Liver (tissue), 9 donors: ENCODE results near the gene CCDC191. TPM values are rescaled to one million over a fixed set of nuclear protein-coding genes. Genes with fewer than 3 reads are reported as not detected.

Source experiments
- DNase-seq: peaks from one replicate; pipeline ENCODE4 v3.0.0-alpha.2; 2017; ENCODE audit warnings: low spot score
- H3K27ac ChIP-seq, 2 donors: one replicate each; pipeline ENCODE4 v1.7.0; 2013; ENCODE audit warnings: inconsistent platforms in 2 of 2, low read length in 2 of 2, control low read depth in 1 of 2, low read depth in 1 of 2, mild to moderate bottlenecking in 1 of 2
- H3K27me3 ChIP-seq, 4 donors: one replicate each; pipeline versions ENCODE4 v1.6.1 to v1.7.0; 2013; ENCODE audit warnings: low read length in 3 of 4, inconsistent platforms in 1 of 4, mild to moderate bottlenecking in 1 of 4, moderate library complexity in 1 of 4; ENCODE audit not compliant: control insufficient read depth in 4 of 4, insufficient read depth in 4 of 4
- H3K36me3 ChIP-seq, 4 donors: one replicate each; pipeline versions ENCODE4 v1.6.1 to v1.7.0; 2013; ENCODE audit warnings: low read length in 3 of 4, mild to moderate bottlenecking in 3 of 4, low read depth in 1 of 4, moderate library complexity in 1 of 4; ENCODE audit not compliant: control insufficient read depth in 4 of 4, insufficient read depth in 3 of 4
- H3K4me1 ChIP-seq, 4 donors: one replicate each; pipeline versions ENCODE4 v1.6.1 to v1.7.0; 2013; ENCODE audit warnings: low read length in 3 of 4, mild to moderate bottlenecking in 3 of 4, moderate library complexity in 1 of 4; ENCODE audit not compliant: control insufficient read depth in 4 of 4, insufficient read depth in 4 of 4
- H3K4me3 ChIP-seq, 3 donors: one replicate each; pipeline versions ENCODE4 v1.6.1 to v1.7.0; 2013; ENCODE audit warnings: low read length in 3 of 3, control low read depth in 1 of 3, low read depth in 1 of 3, mild to moderate bottlenecking in 1 of 3
- H3K9ac ChIP-seq, 2 donors: one replicate each; pipeline ENCODE4 v1.7.0; 2013; ENCODE audit warnings: low read length in 2 of 2, mild to moderate bottlenecking in 2 of 2, moderate library complexity in 2 of 2, control low read depth in 1 of 2, low read depth in 1 of 2
- H3K9me3 ChIP-seq, 4 donors: one replicate each; pipeline versions ENCODE4 v1.6.1 to v1.7.0; 2013; ENCODE audit warnings: low read length in 3 of 4; ENCODE audit not compliant: control insufficient read depth in 4 of 4
- ATF3 ChIP-seq: IDR thresholded peaks from 2 replicates; pipeline ENCODE4 v1.6.1; 2016; ENCODE audit warnings: antibody characterized with exemption
- EGR1 ChIP-seq, 2 donors: IDR thresholded peaks; 2 replicates each; pipeline ENCODE4 v1.6.1; 2016 to 2018; ENCODE audit warnings: antibody characterized with exemption in 2 of 2, low read depth in 2 of 2
- GABPA ChIP-seq, 2 donors: IDR thresholded peaks in 1 of 2; conservative IDR thresholded peaks in 1 of 2; 2 replicates each; pipeline ENCODE4 v1.6.1; 2016; ENCODE audit warnings: antibody characterized with exemption in 2 of 2, mild to moderate bottlenecking in 1 of 2, moderate library complexity in 1 of 2
- HNF4A ChIP-seq, 2 donors: conservative IDR thresholded peaks; 2 replicates each; pipeline ENCODE4 v1.6.1; 2016; ENCODE audit warnings: antibody characterized with exemption in 2 of 2, mild to moderate bottlenecking in 2 of 2
- JUND ChIP-seq, 2 donors: IDR thresholded peaks; 2 replicates each; pipeline ENCODE4 v1.6.1; 2016; ENCODE audit warnings: antibody characterized with exemption in 2 of 2
- NR2F2 ChIP-seq: IDR thresholded peaks from 2 replicates; pipeline ENCODE4 v1.6.1; 2016; ENCODE audit warnings: antibody characterized with exemption
- REST ChIP-seq: IDR thresholded peaks from 2 replicates; pipeline ENCODE4 v1.6.1; 2016; ENCODE audit warnings: antibody characterized with exemption, mild to moderate bottlenecking
- SP1 ChIP-seq: IDR thresholded peaks from 2 replicates; pipeline ENCODE4 v1.6.1; 2018; ENCODE audit warnings: antibody characterized with exemption, mild to moderate bottlenecking
- YY1 ChIP-seq: IDR thresholded peaks from 2 replicates; pipeline ENCODE4 v1.6.1; 2016; ENCODE audit warnings: antibody characterized with exemption, mild to moderate bottlenecking
- WGBS: extraction: QIAGEN DNeasy Blood & Tissue Kit; methylation state at CpG from one replicate; pipeline ENCODE4 v1.1.7; 2013; 5-methylcytosine and 5-hydroxymethylcytosine counted together
- polyA plus RNA-seq, 2 donors: library from polyadenylated mRNA; stranded (reverse) in 1 of 2; unstranded in 1 of 2; fragments of 200-250 nt in 1 of 2; fragments of >200 nt in 1 of 2; fragmentation: Nextera tagmentation in 1 of 2; extraction: Ambion mirVana in 1 of 2; gene quantifications; one replicate each; pipeline versions ENCODE4 v1.2.1 to v1.2.3, GENCODE V29; 2013 to 2015
- total RNA-seq, 2 donors: library from RNA; depleted of rRNA; stranded (reverse); fragments of >200 nt; gene quantifications; one replicate each; pipeline ENCODE4 v1.2.3, GENCODE V29; 2014
- TF ChIP-seq, protein P1 (sequence below): fragments of 150-350 bp; IDR thresholded peaks from 2 replicates; pipeline ENCODE4 v1.5.1; 2017; ENCODE audit warnings: improper control_type of control experiment, low read depth, low read length; ENCODE audit not compliant: missing input control
- donor health status: healthy.
- donor health status: healthy.
- donor health status: healthy.
- donor health status: healthy.
- donor health status: healthy.

CCDC191 gene
- total and polyA plus RNA-seq, 4 donors = 0.31 to 1.0 (median 0.80) TPM

DNA sequence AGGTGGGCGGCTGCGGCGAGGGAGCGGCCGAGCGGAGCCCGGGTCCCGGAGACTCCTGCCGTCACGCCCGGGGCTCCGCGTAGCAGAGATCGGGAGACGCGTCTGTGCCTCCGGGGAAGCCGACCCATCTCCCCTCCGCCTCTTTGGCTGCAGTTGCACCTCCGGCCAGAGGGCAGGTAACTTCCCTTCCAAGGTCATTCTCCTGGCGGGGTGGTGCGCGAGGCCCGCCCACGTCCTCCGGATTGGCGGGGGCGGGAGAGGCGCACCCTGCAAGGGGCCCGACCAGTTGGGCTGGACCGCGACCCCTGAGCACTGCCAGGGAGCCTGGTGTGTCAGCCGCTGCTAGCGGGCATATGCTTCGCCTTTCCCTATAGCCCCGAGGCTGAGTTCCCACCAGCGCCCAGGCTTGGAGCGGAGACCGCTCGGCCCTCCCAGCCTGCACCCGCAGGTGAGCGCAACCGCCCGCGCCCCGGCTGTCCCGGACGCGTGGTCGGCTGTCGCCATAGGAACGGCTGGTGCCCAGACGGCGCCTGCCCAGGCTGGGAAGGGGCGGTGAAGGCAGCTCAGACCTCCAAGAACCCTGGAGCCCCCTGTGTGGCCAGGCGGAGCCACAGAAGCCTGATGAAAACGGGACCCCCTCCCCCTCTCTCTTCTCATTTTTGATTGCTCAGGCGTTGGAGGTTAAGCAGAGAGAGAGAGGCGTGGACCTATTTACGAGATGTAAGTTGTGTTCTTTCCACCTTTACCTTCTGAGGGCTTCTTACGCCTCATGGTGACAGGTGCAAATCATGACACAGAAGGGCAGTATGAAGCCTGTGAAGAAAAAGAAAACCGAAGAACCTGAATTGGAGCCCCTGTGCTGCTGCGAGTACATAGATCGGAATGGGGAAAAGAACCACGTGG is 108.1 kb downstream of the CCDC191 start:
- Histone ChIP-seq H3K27me3 (no peaks in the 10 kb centered on the region), H3K9me3 (no peaks in the 10 kb centered on the region), H3K4me1 (peaks cover 0 to 13% (median 9%) of the 10 kb centered on the region in 4 donors), H3K36me3 (peaks cover 0 to 8% (median 3%) of the 10 kb centered on the region in 4 donors), H3K4me3 (peak overlapping the region; percentile 56 to 93 (median 89)), H3K27ac (peak overlapping the region; percentile 59 to 66), H3K9ac (peak overlapping the region in 1 of 2 donors; percentile 39)
- TF ChIP-seq ATF3 (no peak), HNF4A (conservative IDR thresholded peaks at IDR 0.05) (peak in 1 of 2 donors; percentile 24), YY1 (no peak), SP1 (peak; percentile 10), EGR1 (IDR thresholded peaks at IDR 0.05; ENCODE audit: low read depth in 2 of 2) (peak; percentile 91 to 93)
- 2% methylated on average over 64 of the region's 65 CpGs for WGBS
- peak; percentile 43 for DNase-seq

DNA sequence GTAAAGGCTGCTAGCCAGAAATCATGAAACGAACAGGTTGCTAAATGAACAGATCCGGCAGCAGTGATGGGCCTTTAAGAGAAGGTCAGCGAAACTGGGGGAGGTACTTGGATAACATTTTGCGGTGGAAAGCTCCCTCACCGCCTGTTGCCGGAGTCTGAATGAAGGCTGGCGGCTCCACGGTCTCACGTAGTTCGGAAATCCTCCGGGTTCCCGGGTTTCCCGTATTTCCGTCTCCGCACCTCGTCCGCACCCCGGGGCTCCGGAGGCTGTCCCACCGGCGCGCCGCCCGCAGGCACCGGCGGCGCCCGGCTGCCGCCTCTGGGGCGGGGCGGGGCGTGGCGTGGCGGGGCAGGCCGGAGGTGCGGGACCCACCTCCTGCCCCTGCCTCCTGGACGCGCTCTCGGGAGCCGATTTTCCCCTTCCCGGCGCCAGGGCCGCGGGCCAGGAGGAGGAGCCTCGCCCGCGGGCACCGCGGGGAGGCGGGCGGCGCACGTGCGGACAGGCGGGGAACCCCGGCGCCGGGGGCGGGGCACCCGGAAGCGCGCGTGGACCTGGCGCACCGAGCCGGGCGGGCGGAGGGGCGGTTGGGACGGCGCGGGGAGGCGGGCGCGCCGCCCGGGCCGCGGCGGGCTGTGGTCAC is 108.8 kb downstream of the CCDC191 start, which contains the start of gene ZDHHC23:
Gene ZDHHC23, plus strand, starts transcription at position 642 of the 643 bp plus-strand sequence. CDS start 790 bp downstream, outside the sequence.
- WGBS = under 1% methylated on average over 79 of the region's 80 CpGs
- peak; percentile 67 for DNase-seq
- TF ChIP-seq GABPA (IDR thresholded peaks at IDR 0.05 in 1 of 2, conservative IDR thresholded peaks at IDR 0.05 in 1 of 2) = peak in 1 of 2 donors; percentile 15
- peak; percentile 10 for TF ChIP-seq YY1
- no peak for TF ChIP-seq ATF3
- peak within 1 kb of the TSS; percentile 35 to 51 for H3K9ac ChIP-seq
- peak within 1 kb of the TSS; percentile 65 to 93 (median 89) for H3K4me3 ChIP-seq
- H3K27ac ChIP-seq = peak within 1 kb of the TSS; percentile 59 to 66
- H3K27me3 ChIP-seq = no peaks in the 10 kb centered on the region
- peaks cover 0 to 9% (median 7%) of the 10 kb centered on the region in 4 donors for H3K36me3 ChIP-seq
- H3K4me1 ChIP-seq = peaks cover 0 to 13% (median 9%) of the 10 kb centered on the region in 4 donors
- no peaks in the 10 kb centered on the region for H3K9me3 ChIP-seq

DNA sequence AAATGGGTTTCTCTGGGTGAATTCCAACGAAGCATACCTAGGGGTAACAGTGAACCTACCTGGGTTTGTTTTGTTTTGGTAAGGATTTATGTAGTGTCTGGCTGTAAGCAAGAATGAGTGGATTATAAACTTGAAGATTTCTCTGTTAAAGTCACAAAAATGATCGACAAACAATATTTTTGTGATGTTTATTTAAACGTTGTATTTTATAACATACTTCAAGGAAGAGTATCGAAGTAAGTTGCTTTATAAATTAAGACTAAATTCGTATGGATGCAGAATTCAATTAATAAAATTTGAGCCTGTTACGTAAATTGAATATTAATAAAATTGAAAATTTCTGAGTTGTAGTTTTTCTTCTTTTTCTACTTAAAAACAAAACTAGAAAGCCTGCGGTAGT is 109.5 kb downstream of the CCDC191 start:
- Histone ChIP-seq H3K27ac (no peak overlapping the region), H3K4me3 (peak overlapping the region in 2 of 3 donors; percentile 64 to 89), H3K27me3 (no peaks in the 10 kb centered on the region), H3K9me3 (no peaks in the 10 kb centered on the region), H3K9ac (peak overlapping the region in 1 of 2 donors; percentile 35), H3K4me1 (peaks cover 0 to 13% (median 9%) of the 10 kb centered on the region in 4 donors), H3K36me3 (peaks cover 0 to 13% (median 9%) of the 10 kb centered on the region in 4 donors)
- TF ChIP-seq NR2F2 (no peak), EGR1 (IDR thresholded peaks at IDR 0.05; ENCODE audit: low read depth in 2 of 2) (no peak)
- no peak for DNase-seq
- WGBS = 77% methylated on average over 7 of the region's 7 CpGs

GRCh38 chr3:113927556-113927955 is 128.8 kb downstream of the CCDC191 start:
- Histone ChIP-seq H3K36me3 (peaks cover 0 to 25% (median 5%) of the 10 kb centered on the region in 4 donors), H3K9me3 (no peaks in the 10 kb centered on the region), H3K4me1 (no peaks in the 10 kb centered on the region), H3K9ac (no peak overlapping the region), H3K27me3 (no peaks in the 10 kb centered on the region), H3K27ac (no peak overlapping the region), H3K4me3 (no peak overlapping the region)
- 85% methylated on average over 5 of the region's 5 CpGs for WGBS
- DNase-seq = no peak
- TF ChIP-seq NR2F2 (no peak), REST (no peak), HNF4A (conservative IDR thresholded peaks at IDR 0.05) (no peak), ATF3 (no peak), JUND (IDR thresholded peaks at IDR 0.05) (no peak), YY1 (no peak)
- TF ChIP-seq, protein P1, sequence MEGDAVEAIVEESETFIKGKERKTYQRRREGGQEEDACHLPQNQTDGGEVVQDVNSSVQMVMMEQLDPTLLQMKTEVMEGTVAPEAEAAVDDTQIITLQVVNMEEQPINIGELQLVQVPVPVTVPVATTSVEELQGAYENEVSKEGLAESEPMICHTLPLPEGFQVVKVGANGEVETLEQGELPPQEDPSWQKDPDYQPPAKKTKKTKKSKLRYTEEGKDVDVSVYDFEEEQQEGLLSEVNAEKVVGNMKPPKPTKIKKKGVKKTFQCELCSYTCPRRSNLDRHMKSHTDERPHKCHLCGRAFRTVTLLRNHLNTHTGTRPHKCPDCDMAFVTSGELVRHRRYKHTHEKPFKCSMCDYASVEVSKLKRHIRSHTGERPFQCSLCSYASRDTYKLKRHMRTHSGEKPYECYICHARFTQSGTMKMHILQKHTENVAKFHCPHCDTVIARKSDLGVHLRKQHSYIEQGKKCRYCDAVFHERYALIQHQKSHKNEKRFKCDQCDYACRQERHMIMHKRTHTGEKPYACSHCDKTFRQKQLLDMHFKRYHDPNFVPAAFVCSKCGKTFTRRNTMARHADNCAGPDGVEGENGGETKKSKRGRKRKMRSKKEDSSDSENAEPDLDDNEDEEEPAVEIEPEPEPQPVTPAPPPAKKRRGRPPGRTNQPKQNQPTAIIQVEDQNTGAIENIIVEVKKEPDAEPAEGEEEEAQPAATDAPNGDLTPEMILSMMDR = no peak
